A673 (cell line): ENCODE measurements around the gene TC2N. TPM values are rescaled to one million over a fixed set of nuclear protein-coding genes. Genes with fewer than 3 reads are reported as not detected.

Source experiments
- BruUV-seq: library from RNA; stranded (reverse); fragments of 400-500 nt; replicated peaks from 2 replicates; lab custom pipeline; 2021; lab: Mats Ljungman, UMichigan
- CTCF ChIA-PET: fragments of 300-600 bp; sonication (Branson Sonifier 250); formaldehyde crosslinking; loops from one replicate; lab custom pipeline; 2022; ENCODE audit warnings: antibody characterized with exemption; lab: Charles Lee
- POLR2A ChIA-PET: fragments of 300-600 bp; sonication (Branson Sonifier 250); formaldehyde crosslinking; loops from one replicate; lab custom pipeline; 2022; ENCODE audit warnings: antibody characterized with exemption; ENCODE audit not compliant: low non-redundant PET; lab: Charles Lee
- DNase-seq: peaks from one replicate; pipeline ENCODE4 v3.0.0-alpha.2; 2015; ENCODE audit warnings: low spot score
- H3K27ac ChIP-seq: fragments of 200-600 bp; sonication (generic); 2 replicates; pipeline ENCODE4 v1.5.1; 2016; ENCODE audit warnings: mixed run types, low read depth, mild to moderate bottlenecking, mixed read lengths, antibody characterized with exemption, low read length; ENCODE audit not compliant: poor library complexity, severe bottlenecking
- H3K27me3 ChIP-seq: fragments of 200-600 bp; sonication (generic); replicated peaks from 2 replicates; pipeline ENCODE4 v1.6.1; 2017; ENCODE audit warnings: mixed run types, low read depth, mild to moderate bottlenecking, mixed read lengths, antibody characterized with exemption, low read length; ENCODE audit not compliant: insufficient read depth, poor library complexity
- H3K36me3 ChIP-seq: fragments of 200-600 bp; sonication (generic); 2 replicates; pipeline ENCODE4 v1.6.1; 2016; ENCODE audit warnings: mixed run types, mild to moderate bottlenecking, mixed read lengths, antibody characterized with exemption, low read length; ENCODE audit not compliant: insufficient read depth, poor library complexity, severe bottlenecking
- H3K4me1 ChIP-seq: fragments of 200-600 bp; sonication (generic); 2 replicates; pipeline ENCODE4 v1.6.1; 2017; ENCODE audit warnings: mixed run types, mild to moderate bottlenecking, mixed read lengths, antibody characterized with exemption, low read length; ENCODE audit not compliant: insufficient read depth, poor library complexity, severe bottlenecking
- H3K4me3 ChIP-seq: fragments of 200-600 bp; sonication (generic); 2 replicates; pipeline ENCODE4 v1.5.1; 2016; ENCODE audit warnings: low read depth, mixed run types, mild to moderate bottlenecking, mixed read lengths, low read length; ENCODE audit not compliant: poor library complexity, severe bottlenecking
- H3K9me3 ChIP-seq: fragments of 200-600 bp; sonication (generic); 2 replicates; pipeline ENCODE4 v1.6.1; 2016; ENCODE audit warnings: mixed run types, low read depth, mild to moderate bottlenecking, mixed read lengths, antibody characterized with exemption, low read length; ENCODE audit not compliant: poor library complexity, severe bottlenecking
- CTCF ChIP-seq: fragments of 300-800, 200-600 bp; sonication (generic); conservative IDR thresholded peaks from 2 replicates; pipeline ENCODE4 v1.5.1; 2017; ENCODE audit warnings: low read depth, mild to moderate bottlenecking, antibody characterized with exemption, low read length, moderate library complexity, mixed read lengths
- EZH2 ChIP-seq: fragments of 200-600 bp; sonication (generic); IDR thresholded peaks from 2 replicates; pipeline ENCODE4 v1.6.1; 2017; ENCODE audit warnings: borderline replicate concordance, low read depth, mild to moderate bottlenecking, mixed read lengths, antibody characterized with exemption, low read length; ENCODE audit not compliant: poor library complexity, severe bottlenecking
- intact Hi-C: fragments of 100-400 bp; cut with micrococcal nuclease; formaldehyde crosslinking; loops from one replicate; pipeline ENCODE4 v1.10.0; 2022; ENCODE audit not compliant: unreplicated experiment
- total RNA-seq: library from RNA; stranded (reverse); gene quantifications from 2 replicates; pipeline ENCODE4 v1.2.3, GENCODE V29; 2021

TC2N gene
- total RNA-seq, 1 experiment from 2014 or later: 0.45 TPM

GRCh38 chr14:91731986-91732385 is 135.3 kb downstream of the TC2N start, which contains the start of gene CATSPERB:
TSS of gene CATSPERB (minus strand) at chr14:91732086. CDS start at chr14:91729479, 2,607 bp downstream.
- ChIA-PET CTCF (no interaction called here), POLR2A (no interaction called here)
- Histone ChIP-seq H3K4me3 (no peak within 1 kb of the TSS), H3K9me3 (no peaks in the 10 kb centered on the region), H3K27me3 (peaks cover 19% of the 10 kb centered on the region), H3K27ac (no peak within 1 kb of the TSS), H3K4me1 (no peaks in the 10 kb centered on the region), H3K36me3 (no peaks in the 10 kb centered on the region)
- no peak for TF ChIP-seq EZH2
- no peak for TF ChIP-seq CTCF
- no peak for DNase-seq
- intact Hi-C loops: no loop called here
- no TSS peak for BruUV-seq

- Histone ChIP-seq H3K4me1 (no peaks in the 10 kb centered on the region), H3K27ac (no peak overlapping the region), H3K27me3 (peaks cover 11% of the 10 kb centered on the region), H3K36me3 (no peaks in the 10 kb centered on the region), H3K4me3 (no peak overlapping the region), H3K9me3 (no peaks in the 10 kb centered on the region)
- ChIA-PET POLR2A (no interaction called here), CTCF (no interaction called here)
- DNase-seq: no peak
- intact Hi-C loops: no loop called here
- TF ChIP-seq EZH2: no peak
- no peak for TF ChIP-seq CTCF
- BruUV-seq: no TSS peak
Observed at GRCh38 chr14:91731018-91731417, 136.3 kb downstream of the TC2N start.

GRCh38 chr14:91729756-91730155 is 137.6 kb downstream of the TC2N start:
- CTCF ChIA-PET: no interaction called here
- DNase-seq: no peak
- H3K27me3 ChIP-seq: peaks cover 17% of the 10 kb centered on the region
- no TSS peak for BruUV-seq
- intact Hi-C loops: no loop called here
- H3K4me3 ChIP-seq: no peak overlapping the region
- no peaks in the 10 kb centered on the region for H3K4me1 ChIP-seq
- no peak overlapping the region for H3K27ac ChIP-seq
- POLR2A ChIA-PET: no interaction called here
- H3K9me3 ChIP-seq: no peaks in the 10 kb centered on the region
- no peaks in the 10 kb centered on the region for H3K36me3 ChIP-seq
- no peak for TF ChIP-seq EZH2
- TF ChIP-seq CTCF: no peak

Other genes with a start within 250 kb of the TC2N start
- gene CATSPERB, start 135.4 kb downstream of the TC2N start, total RNA-seq: not detected in 2 replicates
- gene FBLN5, start 80.2 kb upstream of the TC2N start, total RNA-seq: 10.7 and 15.7 TPM in 2 replicates
- 39.7 and 46.9 TPM in 2 replicates for gene TRIP11, start 172.5 kb upstream of the TC2N start, total RNA-seq
- 27.3 and 32.4 TPM in 2 replicates for gene ATXN3, start 239.0 kb upstream of the TC2N start, total RNA-seq